ENCODE results near the gene MTFR1L. TPM values are rescaled to one million over a fixed set of nuclear protein-coding genes. Genes with fewer than 3 reads are reported as not detected.

MTFR1L gene
- polyA plus RNA-seq, 1 donor from 2014 or later, result 115 TPM

DNA sequence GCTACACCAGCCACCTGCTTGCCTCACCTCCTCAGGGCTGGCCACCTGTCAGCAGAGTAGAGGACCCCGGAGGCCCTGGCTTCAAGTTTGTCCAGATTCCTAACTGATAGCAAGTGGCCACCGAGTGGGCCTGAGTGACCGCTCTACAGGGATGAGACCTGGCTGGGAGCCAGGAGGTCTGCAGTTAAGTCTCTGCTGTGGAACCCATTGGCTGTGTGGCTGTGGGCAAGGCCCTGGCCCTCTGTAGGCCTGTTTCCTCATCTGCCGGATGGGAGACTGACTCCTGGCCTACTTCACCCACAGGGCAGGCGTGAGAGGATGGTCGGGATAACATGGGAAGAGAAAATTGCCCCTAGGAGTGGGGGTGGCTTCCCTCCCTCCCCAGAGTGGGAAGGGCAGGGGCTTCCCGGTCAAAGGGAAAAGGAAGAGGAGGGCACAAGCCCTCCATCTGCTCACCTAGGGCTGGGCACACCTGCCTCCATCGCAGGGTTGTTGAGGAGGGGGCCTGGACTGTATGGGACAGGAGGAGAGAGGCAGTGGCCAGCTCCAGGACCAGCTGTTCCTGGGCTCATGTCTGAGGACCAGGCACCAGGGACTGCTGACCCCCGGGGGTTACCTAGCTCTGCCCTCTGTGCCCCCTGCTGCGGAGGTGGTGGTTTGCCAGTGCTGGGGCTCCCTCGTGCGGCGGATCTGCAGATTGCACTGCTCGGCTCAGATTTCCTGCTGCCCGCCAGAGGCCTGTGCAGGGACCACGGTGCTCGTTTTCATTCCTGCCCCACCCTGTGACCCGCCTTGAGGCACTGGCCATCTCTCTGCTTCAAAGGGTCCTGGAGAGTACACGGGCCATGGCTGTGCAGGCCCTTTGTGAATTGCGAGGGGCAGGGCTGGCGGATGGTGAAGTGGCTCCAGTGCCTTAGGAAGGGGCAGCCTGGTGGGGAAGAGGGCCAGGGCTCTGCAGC, 9.1 kb upstream of the MTFR1L start:
- Histone ChIP-seq H3K27me3 (ENCODE audit: insufficient read depth, low read depth, low read length) (no peaks in the 10 kb centered on the region), H3K79me2 (replicated peaks; ENCODE audit: insufficient read depth, low read length) (no peaks in the 10 kb centered on the region), H3K4me2 (ENCODE audit: low read length) (no peak overlapping the region), H2AFZ (ENCODE audit: low read depth, low read length) (no peak overlapping the region), H3K4me3 (ENCODE audit: low read length) (no peak overlapping the region), H3K9ac (ENCODE audit: low read length) (peak overlapping the region; percentile 24), H3K36me3 (ENCODE audit: insufficient read depth, low read length) (no peaks in the 10 kb centered on the region), H3K9me3 (ENCODE audit: low read length) (no peaks in the 10 kb centered on the region), H3F3A (ENCODE audit: insufficient read depth, low read length, poor library complexity, severe bottlenecking) (no peaks in the 10 kb centered on the region), H3K9me2 (ENCODE audit: insufficient read depth, low read length) (no peaks in the 10 kb centered on the region), H4K20me1 (ENCODE audit: insufficient read depth) (no peaks in the 10 kb centered on the region), H3K27ac (ENCODE audit: low read length) (no peak overlapping the region)
- TF ChIP-seq RAD21 (conservative IDR thresholded peaks at IDR 0.05), result peak; percentile 100
- TF ChIP-seq, protein P1, sequence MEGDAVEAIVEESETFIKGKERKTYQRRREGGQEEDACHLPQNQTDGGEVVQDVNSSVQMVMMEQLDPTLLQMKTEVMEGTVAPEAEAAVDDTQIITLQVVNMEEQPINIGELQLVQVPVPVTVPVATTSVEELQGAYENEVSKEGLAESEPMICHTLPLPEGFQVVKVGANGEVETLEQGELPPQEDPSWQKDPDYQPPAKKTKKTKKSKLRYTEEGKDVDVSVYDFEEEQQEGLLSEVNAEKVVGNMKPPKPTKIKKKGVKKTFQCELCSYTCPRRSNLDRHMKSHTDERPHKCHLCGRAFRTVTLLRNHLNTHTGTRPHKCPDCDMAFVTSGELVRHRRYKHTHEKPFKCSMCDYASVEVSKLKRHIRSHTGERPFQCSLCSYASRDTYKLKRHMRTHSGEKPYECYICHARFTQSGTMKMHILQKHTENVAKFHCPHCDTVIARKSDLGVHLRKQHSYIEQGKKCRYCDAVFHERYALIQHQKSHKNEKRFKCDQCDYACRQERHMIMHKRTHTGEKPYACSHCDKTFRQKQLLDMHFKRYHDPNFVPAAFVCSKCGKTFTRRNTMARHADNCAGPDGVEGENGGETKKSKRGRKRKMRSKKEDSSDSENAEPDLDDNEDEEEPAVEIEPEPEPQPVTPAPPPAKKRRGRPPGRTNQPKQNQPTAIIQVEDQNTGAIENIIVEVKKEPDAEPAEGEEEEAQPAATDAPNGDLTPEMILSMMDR (IDR thresholded peaks at IDR 0.05; ENCODE audit: poor library complexity, severe bottlenecking), result peak; percentile 100
- peak; percentile 30 for TF ChIP-seq MXI1 (conservative IDR thresholded peaks at IDR 0.05; ENCODE audit: poor library complexity, severe bottlenecking)
- TF ChIP-seq POLR2AphosphoS5 (IDR thresholded peaks at IDR 0.05), result peak; percentile 5
- TF ChIP-seq SMC3 (conservative IDR thresholded peaks at IDR 0.05; ENCODE audit: poor library complexity), result peak; percentile 99
- TF ChIP-seq, protein P2, sequence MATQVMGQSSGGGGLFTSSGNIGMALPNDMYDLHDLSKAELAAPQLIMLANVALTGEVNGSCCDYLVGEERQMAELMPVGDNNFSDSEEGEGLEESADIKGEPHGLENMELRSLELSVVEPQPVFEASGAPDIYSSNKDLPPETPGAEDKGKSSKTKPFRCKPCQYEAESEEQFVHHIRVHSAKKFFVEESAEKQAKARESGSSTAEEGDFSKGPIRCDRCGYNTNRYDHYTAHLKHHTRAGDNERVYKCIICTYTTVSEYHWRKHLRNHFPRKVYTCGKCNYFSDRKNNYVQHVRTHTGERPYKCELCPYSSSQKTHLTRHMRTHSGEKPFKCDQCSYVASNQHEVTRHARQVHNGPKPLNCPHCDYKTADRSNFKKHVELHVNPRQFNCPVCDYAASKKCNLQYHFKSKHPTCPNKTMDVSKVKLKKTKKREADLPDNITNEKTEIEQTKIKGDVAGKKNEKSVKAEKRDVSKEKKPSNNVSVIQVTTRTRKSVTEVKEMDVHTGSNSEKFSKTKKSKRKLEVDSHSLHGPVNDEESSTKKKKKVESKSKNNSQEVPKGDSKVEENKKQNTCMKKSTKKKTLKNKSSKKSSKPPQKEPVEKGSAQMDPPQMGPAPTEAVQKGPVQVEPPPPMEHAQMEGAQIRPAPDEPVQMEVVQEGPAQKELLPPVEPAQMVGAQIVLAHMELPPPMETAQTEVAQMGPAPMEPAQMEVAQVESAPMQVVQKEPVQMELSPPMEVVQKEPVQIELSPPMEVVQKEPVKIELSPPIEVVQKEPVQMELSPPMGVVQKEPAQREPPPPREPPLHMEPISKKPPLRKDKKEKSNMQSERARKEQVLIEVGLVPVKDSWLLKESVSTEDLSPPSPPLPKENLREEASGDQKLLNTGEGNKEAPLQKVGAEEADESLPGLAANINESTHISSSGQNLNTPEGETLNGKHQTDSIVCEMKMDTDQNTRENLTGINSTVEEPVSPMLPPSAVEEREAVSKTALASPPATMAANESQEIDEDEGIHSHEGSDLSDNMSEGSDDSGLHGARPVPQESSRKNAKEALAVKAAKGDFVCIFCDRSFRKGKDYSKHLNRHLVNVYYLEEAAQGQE (IDR thresholded peaks at IDR 0.05; ENCODE audit: borderline replicate concordance), result no peak
- no peak for TF ChIP-seq TAF1 (IDR thresholded peaks at IDR 0.05; ENCODE audit: low read depth)

DNA sequence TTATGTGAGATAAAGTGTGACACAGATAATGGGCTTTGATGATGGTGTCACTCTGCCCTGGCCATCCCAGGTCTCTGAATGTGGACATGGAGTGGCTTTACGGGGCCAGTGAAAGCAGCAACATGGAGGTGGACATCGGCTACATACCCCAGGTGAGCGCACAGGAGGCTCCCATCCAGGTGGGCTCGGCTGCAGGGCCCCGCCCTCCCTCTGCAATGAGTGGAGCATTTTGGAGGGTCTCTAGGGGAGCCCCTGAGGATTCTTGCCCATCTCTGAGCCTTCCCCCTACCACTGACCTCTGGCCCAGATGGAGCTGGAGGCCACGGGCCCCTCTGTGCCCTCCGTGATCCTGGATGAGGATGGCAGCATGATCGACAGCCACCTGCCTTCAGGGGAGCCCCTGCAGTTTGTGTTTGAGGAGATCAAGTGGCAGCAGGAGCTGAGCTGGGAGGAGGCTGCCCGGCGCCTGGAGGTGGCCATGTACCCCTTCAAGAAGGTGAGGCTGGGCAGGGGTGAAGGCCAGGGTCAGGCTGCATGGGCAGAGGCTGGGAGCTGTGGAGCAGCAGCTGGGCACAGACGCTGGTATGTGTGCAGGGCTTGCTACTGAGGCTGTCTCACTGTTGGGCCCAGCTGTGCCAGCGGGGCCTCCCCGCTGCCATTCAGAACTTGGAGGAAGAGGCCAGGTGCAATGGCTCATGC, 8.2 kb upstream of the MTFR1L start:
- no peak overlapping the region for H3K4me2 ChIP-seq (ENCODE audit: low read length)
- H3K27ac ChIP-seq (ENCODE audit: low read length), result no peak overlapping the region
- H3K79me2 ChIP-seq (replicated peaks; ENCODE audit: insufficient read depth, low read length), result no peaks in the 10 kb centered on the region
- H3K4me3 ChIP-seq (ENCODE audit: low read length), result no peak overlapping the region
- H3K9me3 ChIP-seq (ENCODE audit: low read length), result no peaks in the 10 kb centered on the region
- no peaks in the 10 kb centered on the region for H4K20me1 ChIP-seq (ENCODE audit: insufficient read depth)
- no peaks in the 10 kb centered on the region for H3K36me3 ChIP-seq (ENCODE audit: insufficient read depth, low read length)
- no peaks in the 10 kb centered on the region for H3K27me3 ChIP-seq (ENCODE audit: insufficient read depth, low read depth, low read length)
- H3K9me2 ChIP-seq (ENCODE audit: insufficient read depth, low read length), result no peaks in the 10 kb centered on the region
- H3F3A ChIP-seq (ENCODE audit: insufficient read depth, low read length, poor library complexity, severe bottlenecking), result no peaks in the 10 kb centered on the region
- peak overlapping the region; percentile 24 for H3K9ac ChIP-seq (ENCODE audit: low read length)
- TF ChIP-seq POLR2AphosphoS5 (IDR thresholded peaks at IDR 0.05) (no peak), RAD21 (conservative IDR thresholded peaks at IDR 0.05) (no peak), EZH2 (IDR thresholded peaks at IDR 0.05; ENCODE audit: borderline replicate concordance, insufficient read depth, low read length, poor library complexity, severe bottlenecking) (no peak), TAF1 (IDR thresholded peaks at IDR 0.05; ENCODE audit: low read depth) (no peak), MXI1 (conservative IDR thresholded peaks at IDR 0.05; ENCODE audit: poor library complexity, severe bottlenecking) (no peak)
- TF ChIP-seq, protein P1 (IDR thresholded peaks at IDR 0.05; ENCODE audit: poor library complexity, severe bottlenecking), result no peak
- H2AFZ ChIP-seq (ENCODE audit: low read depth, low read length), result no peak overlapping the region

Data from neural cell (in vitro differentiated cells).